Stomach (tissue), 9 donors: ENCODE data around the gene NUP98. TPM values are rescaled to one million over a fixed set of nuclear protein-coding genes. Genes with fewer than 3 reads are reported as not detected.
A peak's percentile ranks its signal among the peaks of the same experiment; 100 is the strongest.
"Not testable (repeated sequence)": the region's sequence is repeated elsewhere in the genome, so short reads cannot be mapped to it uniquely, and the experiment has no call there.

ENCODE experiments used
- DNase-seq, 2 donors: peaks; one replicate each; pipeline versions ENCODE4 v3.0.0 to v3.0.0-alpha.2; 2013 to 2019
- H3K27ac ChIP-seq, 5 donors: fragments of 200-600 bp in 4 of 5; sonication (generic) in 4 of 5; one replicate each; pipeline ENCODE4 v1.5.1; 2013 to 2019; ENCODE audit warnings: mild to moderate bottlenecking in 1 of 5, moderate library complexity in 1 of 5
- H3K27me3 ChIP-seq, 3 donors: fragments of 200-600 bp; sonication (generic); one replicate each; pipeline ENCODE4 v1.5.1; 2017 to 2019; ENCODE audit warnings: mixed run types in 1 of 3
- H3K36me3 ChIP-seq, 4 donors: fragments of 200-600 bp; sonication (generic); 1 replicate in 3 of 4; 2 replicates in 1 of 4; pipeline ENCODE4 v1.5.1; 2016 to 2019
- H3K4me1 ChIP-seq, 4 donors: fragments of 200-600 bp; sonication (generic); one replicate each; pipeline ENCODE4 v1.5.1; 2016 to 2019
- H3K4me3 ChIP-seq, 4 donors: fragments of 200-600 bp; sonication (generic) in 3 of 4; one replicate each; pipeline ENCODE4 v1.5.1; 2016 to 2019; ENCODE audit warnings: mild to moderate bottlenecking in 1 of 4
- H3K9me3 ChIP-seq, 4 donors: fragments of 200-600 bp; sonication (generic); one replicate each; pipeline ENCODE4 v1.5.1; 2016 to 2019
- CTCF ChIP-seq, 7 experiments: fragments of 450-650 bp in 4 of 7; fragments of 200-600 bp in 3 of 7; sonication (generic) in 3 of 7; IDR thresholded peaks; one replicate each; pipeline ENCODE4 v1.5.1; 2016 to 2019; ENCODE audit warnings: antibody characterized with exemption in 7 of 7, control low read depth in 2 of 7, mild to moderate bottlenecking in 1 of 7
- EP300 ChIP-seq: sonication (generic); formaldehyde crosslinking; IDR thresholded peaks from one replicate; pipeline ENCODE4 v1.6.1; 2017; ENCODE audit warnings: antibody characterized with exemption
- POLR2A ChIP-seq, 4 donors: fragments of 450-650 bp; IDR thresholded peaks; one replicate each; pipeline ENCODE4 v1.6.1; 2016; ENCODE audit warnings: antibody characterized with exemption in 4 of 4, control low read depth in 2 of 4, mild to moderate bottlenecking in 1 of 4, moderate library complexity in 1 of 4
- POLR2AphosphoS5 ChIP-seq, 3 donors: sonication (generic); formaldehyde crosslinking; IDR thresholded peaks; one replicate each; pipeline ENCODE4 v1.6.1; 2016; ENCODE audit warnings: antibody characterized with exemption in 3 of 3
- WGBS, 5 donors: extraction: QIAGEN DNeasy Blood & Tissue Kit in 3 of 5; methylation state at CpG; one replicate each; pipeline versions ENCODE4 v1.1.5 to v1.1.7; 2013 to 2018; 5-methylcytosine and 5-hydroxymethylcytosine counted together
- intact Hi-C: fragments of 100-400 bp; cut with DNase I; formaldehyde crosslinking; loops from one replicate; pipeline ENCODE4 v1.15.1; 2023; ENCODE audit warnings: low total_unique reads
- polyA plus RNA-seq, 3 donors: library from polyadenylated mRNA; stranded (reverse); fragments of 200-250 nt; gene quantifications; one replicate each; pipeline ENCODE4 v1.2.3, GENCODE V29; 2013
- total RNA-seq, 5 donors: library from RNA; depleted of rRNA; stranded (reverse); fragments of >200 nt; gene quantifications; one replicate each; pipeline versions ENCODE4 v1.1.0 to v1.2.3, GENCODE V29; 2014 to 2016
- donor health status: healthy with polysubstance abuse.
- donor health status: Bipolar disorder and iron deficiency.
- donor health status: healthy.

The NUP98 gene
- total and polyA plus RNA-seq, 8 donors = 16.2 to 132 (median 54.9) TPM

- Histone ChIP-seq H3K4me3 (no peak overlapping the region), H3K36me3 (peaks cover 61 to 100% (median 99%) of the 10 kb centered on the region in 4 donors), H3K27me3 (no peaks in the 10 kb centered on the region), H3K4me1 (peaks cover 0 to 8% (median 2%) of the 10 kb centered on the region in 4 donors), H3K27ac (no peak overlapping the region), H3K9me3 (no peaks in the 10 kb centered on the region)
- peak in 1 of 2 donors; percentile 17 for DNase-seq
- 66 to 89% (median 82%) methylated on average over 7 of the region's 7 CpGs for WGBS, 5 donors
- TF ChIP-seq CTCF (IDR thresholded peaks at IDR 0.05) (no peak), POLR2AphosphoS5 (IDR thresholded peaks at IDR 0.05) (no peak), POLR2A (IDR thresholded peaks at IDR 0.05) (no peak), EP300 (no peak)
- intact Hi-C loops = no loop called here
Measured at GRCh38 chr11:3775736-3776406, 21.5 kb downstream of the NUP98 start.

- no peak overlapping the region for H3K27ac ChIP-seq
- DNase-seq = no peak
- peaks cover 71 to 100% (median 99%) of the 10 kb centered on the region in 4 donors for H3K36me3 ChIP-seq
- TF ChIP-seq POLR2AphosphoS5 (IDR thresholded peaks at IDR 0.05) (no peak), CTCF (IDR thresholded peaks at IDR 0.05) (no peak)
- H3K27me3 ChIP-seq = no peaks in the 10 kb centered on the region
- no peak overlapping the region for H3K4me3 ChIP-seq
- no peaks in the 10 kb centered on the region for H3K9me3 ChIP-seq
- peaks cover 0 to 5% (median 2%) of the 10 kb centered on the region in 4 donors for H3K4me1 ChIP-seq
- intact Hi-C loops = no loop called here
- 85 to 94% (median 94%) methylated on average over 4 of the region's 4 CpGs for WGBS, 5 donors
Measured at GRCh38 chr11:3773180-3773579, 24.2 kb downstream of the NUP98 start.

GRCh38 chr11:3767536-3767935, 29.8 kb downstream of the NUP98 start:
- no peaks in the 10 kb centered on the region for H3K4me1 ChIP-seq
- TF ChIP-seq CTCF (IDR thresholded peaks at IDR 0.05) (no peak), POLR2AphosphoS5 (IDR thresholded peaks at IDR 0.05) (no peak), POLR2A (IDR thresholded peaks at IDR 0.05) (no peak), EP300 (no peak)
- no peaks in the 10 kb centered on the region for H3K27me3 ChIP-seq
- no peak overlapping the region for H3K4me3 ChIP-seq
- H3K9me3 ChIP-seq = no peaks in the 10 kb centered on the region
- 75 to 85% (median 81%) methylated on average over 3 of the region's 3 CpGs for WGBS, 5 donors
- DNase-seq = no peak
- no peak overlapping the region for H3K27ac ChIP-seq
- intact Hi-C loops = no loop called here
- peaks cover 96 to 100% (median 100%) of the 10 kb centered on the region in 4 donors for H3K36me3 ChIP-seq

- H3K4me3 ChIP-seq, H3K9me3 ChIP-seq, H3K4me1 ChIP-seq, intact Hi-C loops, H3K27ac ChIP-seq, H3K27me3 ChIP-seq, DNase-seq: not testable (repeated sequence)
- H3K36me3 ChIP-seq = peaks cover 98 to 100% (median 100%) of the 10 kb centered on the region in 4 donors
- 83 to 90% (median 87%) methylated on average over 9 of the region's 9 CpGs for WGBS, 5 donors
Measured at GRCh38 chr11:3766836-3767235, 30.5 kb downstream of the NUP98 start.

- Histone ChIP-seq H3K4me3 (no peak overlapping the region), H3K36me3 (peaks cover 90 to 100% (median 100%) of the 10 kb centered on the region in 4 donors), H3K9me3 (no peaks in the 10 kb centered on the region), H3K4me1 (no peaks in the 10 kb centered on the region), H3K27me3 (no peaks in the 10 kb centered on the region), H3K27ac (no peak overlapping the region)
- TF ChIP-seq EP300 = no peak
- TF ChIP-seq CTCF (IDR thresholded peaks at IDR 0.05) = no peak
- TF ChIP-seq POLR2AphosphoS5 (IDR thresholded peaks at IDR 0.05) = no peak
- TF ChIP-seq POLR2A (IDR thresholded peaks at IDR 0.05) = no peak
- intact Hi-C loops = no loop called here
- no peak for DNase-seq
- 97 to 99% (median 98%) methylated on average over 4 of the region's 4 CpGs for WGBS, 5 donors
Measured at GRCh38 chr11:3764266-3764665, 33.1 kb downstream of the NUP98 start.
